ENCODE data around the gene ADSS1. TPM values are rescaled to one million over a fixed set of nuclear protein-coding genes. Genes with fewer than 3 reads are reported as not detected.
A peak's percentile ranks its signal among the peaks of the same experiment; 100 is the strongest.

ADSS1 gene
- polyA plus RNA-seq, 3 donors, result 14.7 to 18.6 (median 16.3) TPM

- DNase-seq, result no peak
These were observed 43.0 kb downstream of the ADSS1 start for GRCh38 chr14:104766863-104767633.

DNA sequence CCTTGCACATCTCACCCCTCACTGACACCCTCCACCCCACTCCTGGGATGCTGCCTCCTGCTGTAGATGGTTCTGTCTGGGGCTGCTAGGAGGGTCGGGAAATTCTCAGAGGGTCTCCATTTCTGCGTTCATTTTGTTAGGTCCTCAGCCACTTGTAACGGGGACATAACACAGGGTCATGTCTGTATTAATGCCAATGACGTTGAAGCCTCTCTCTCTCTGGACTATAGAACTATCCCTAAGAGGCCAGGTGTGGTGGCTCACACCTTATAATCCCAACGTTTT lies 43.5 kb downstream of the ADSS1 start:
- no peak for DNase-seq

DNA sequence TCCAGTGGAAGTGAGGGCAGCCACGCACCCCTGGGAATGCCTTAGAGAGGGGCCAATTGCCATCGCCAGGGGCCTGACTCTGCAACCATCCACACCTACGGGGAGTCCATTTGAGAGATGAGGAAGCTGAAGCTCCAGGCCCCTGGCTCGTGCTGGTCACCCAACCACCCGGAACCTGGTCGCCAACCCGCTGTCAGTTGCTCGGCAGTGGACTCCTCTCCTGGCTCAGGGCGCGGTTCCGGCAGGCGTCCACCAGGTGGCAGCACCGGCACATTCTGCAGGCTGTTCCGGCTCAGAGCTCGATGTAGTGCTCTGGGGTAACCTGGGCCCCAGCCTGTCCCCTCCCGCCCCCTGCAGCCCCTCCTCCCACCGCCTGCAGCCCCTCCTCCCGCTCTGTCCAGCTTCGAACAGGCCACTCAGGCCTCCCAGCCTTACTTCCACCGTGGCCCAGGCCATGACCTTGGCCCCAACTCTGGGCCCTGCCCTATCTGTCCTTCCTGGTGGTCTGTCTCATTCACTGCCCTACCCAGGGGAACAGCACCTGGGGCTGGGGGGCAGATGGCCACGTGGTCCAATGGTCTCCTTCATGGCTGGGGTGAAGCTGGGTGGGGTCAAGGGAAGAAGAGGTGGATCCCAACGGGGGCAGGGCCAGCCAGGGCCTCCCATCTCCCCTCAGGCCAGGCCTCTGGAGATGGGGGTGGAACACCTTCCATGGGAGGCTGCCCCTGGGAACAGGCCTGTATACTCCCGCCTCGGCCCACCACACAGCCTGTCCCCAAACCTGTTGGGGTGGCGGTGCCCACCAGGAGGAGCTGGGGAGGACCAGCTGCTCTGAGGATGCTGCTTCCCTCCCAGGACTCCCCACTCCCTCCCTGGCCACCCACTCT lies 44.7 kb downstream of the ADSS1 start:
- peak; percentile 84 for DNase-seq

GRCh38 chr14:104769324-104770071 lies 45.5 kb downstream of the ADSS1 start:
- no peak for DNase-seq

DNA sequence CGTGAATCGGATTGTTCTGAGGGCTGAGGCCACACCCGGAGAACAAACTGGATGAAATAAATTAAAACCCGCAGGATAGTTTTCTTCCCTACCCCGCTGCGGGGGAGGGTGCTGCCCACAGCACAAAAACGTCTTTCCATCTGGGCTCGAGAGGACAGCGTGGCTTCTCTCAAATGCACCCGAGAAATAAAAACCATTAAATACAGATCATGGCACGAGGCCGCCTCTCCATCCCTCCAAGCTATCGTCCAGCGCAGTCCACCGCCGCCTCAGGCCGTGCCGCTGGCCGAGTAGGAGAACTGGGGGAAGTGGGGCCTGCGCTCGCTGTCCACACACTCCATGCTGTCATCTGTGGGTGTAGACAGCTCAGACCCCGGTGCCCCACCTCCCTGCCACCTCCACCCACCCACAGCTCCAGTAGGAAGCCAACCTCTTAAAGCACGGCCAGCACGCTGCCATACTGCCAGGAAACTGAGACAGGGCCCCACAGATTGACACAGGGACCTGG lies 46.1 kb downstream of the ADSS1 start:
- DNase-seq, result no peak

- DNase-seq, result no peak
These were observed 46.8 kb downstream of the ADSS1 start for GRCh38 chr14:104770851-104771272.

DNA sequence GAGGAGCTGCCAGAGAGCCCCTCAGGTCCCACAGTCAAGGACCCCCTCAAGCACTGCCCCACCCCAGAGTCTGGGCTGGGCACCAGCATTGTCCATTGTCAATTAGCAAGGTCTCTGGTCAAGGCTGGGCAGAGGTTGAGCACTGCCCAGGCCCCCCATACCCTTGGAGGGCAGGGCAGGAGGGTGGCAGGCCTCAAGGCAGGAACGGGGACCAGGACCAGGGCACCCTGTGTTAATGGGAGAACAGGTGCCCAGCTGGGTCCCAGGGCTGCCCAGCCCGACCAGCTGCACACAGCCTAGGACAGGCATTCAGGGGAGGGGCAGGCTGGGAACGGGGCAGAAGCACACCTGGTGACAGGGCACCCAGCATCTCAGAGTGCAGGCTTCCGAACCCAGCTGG lies 47.3 kb downstream of the ADSS1 start:
- no peak for DNase-seq

GRCh38 chr14:104771918-104772706 lies 48.1 kb downstream of the ADSS1 start:
- DNase-seq, result no peak

DNA sequence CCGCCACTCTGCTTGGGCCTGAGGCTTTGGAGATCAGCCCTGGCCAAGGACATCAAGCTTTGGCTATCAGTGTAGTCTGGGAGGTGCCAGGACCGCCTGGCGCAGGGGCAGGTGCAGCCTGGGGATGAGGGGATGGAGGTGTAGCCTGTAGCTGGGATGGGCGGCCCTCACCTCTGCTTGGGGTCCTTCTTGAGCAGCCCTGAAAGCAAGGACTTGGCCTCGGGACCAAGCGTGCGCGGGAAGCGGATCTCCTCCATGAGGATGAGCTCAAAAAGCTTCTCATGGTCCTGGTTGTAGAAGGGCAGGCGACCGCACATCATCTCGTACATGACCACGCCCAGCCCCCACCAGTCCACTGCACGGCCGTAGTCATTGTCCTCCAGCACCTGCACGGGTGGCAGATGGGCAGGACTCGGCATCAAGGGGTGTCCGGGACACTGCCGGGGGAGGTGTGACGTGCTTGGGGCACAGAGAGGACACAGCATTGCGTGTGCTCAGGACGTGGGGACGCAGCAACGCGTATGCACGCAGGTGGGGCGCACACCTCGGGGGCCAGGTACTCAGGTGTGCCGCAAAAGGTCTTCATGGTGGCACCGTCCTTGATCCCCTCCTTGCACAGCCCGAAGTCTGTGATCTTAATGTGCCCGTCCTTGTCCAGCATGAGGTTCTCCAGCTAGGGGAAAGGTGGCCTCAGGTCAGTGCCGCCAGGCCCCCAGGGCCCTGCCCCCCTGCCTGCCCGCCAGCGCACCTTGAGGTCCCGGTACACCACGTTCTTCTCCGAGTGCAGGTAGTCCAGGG lies 48.9 kb downstream of the ADSS1 start:
- DNase-seq, result no peak

DNA sequence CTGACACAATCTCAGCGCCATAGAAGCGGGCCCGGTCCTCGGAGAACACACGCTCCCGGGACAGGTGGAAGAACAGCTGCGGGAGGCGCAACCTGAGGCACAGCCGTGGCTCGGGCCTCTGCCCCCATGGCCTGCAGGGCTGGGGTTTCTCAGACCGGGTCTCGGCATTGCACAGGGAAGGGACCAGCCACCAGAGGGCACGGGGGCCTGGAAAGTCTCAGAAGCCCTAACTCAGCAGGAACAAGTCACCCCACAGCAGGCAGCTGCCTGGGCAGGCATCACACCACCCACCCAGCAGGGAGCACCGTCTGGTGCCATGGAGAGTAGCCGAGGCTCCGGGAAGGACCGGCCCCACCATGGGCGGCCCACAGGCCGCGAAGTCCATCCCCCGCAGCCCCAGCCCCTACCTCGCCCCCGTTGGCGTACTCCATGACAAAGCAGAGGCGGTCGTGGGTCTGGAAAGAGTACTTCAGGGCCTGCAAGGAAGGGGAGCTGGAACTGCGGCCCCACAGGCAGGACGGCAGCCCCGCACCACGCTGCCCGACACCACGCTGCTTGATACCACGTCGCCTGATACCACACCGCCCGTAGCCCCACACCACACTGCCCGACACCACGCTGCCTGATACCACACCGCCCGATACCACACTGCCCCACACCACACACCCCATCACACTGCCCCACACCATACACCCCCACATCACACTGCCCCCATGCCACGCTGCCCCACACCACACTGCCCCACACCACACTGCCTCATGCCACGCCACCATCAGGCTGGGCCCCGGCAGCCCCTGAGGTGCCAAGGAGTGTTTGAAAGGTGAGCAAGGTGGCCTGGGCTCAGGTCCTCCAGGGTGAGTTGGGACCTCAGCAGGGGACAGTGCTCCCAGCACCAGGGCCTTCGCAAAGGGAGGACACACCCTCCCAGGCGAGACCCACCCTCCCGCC lies 49.8 kb downstream of the ADSS1 start:
- DNase-seq, result no peak

DNA sequence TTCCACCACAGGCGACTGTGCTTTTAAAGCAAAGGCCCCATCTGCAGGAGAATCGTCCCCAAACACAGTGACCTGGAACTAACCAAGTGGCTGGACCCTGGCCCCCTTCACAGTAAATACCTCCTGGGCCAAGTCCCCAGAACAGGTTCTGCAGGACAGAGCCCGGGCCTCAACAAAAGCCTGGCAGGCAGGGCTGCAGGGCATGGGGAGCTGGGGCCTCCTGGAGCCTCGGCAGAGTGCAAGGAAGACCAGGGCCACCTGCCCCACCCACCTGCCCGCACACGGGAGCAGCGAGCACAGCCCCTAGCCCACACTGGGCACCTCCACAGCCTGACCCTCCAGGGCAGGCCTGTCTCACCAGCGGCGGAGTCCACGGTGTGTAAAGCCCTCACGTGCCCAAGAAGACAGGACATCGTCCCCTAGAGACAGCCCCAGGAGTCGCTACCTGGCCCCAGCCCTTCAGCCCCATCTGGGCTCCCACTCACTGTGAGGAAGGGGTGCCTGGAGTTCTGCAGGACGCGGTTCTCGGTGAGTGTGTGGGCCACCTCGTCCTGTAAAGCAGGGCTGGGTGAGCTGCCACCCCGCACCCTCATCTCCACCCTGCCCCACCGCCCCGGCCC lies 50.5 kb downstream of the ADSS1 start:
- no peak for DNase-seq

- no peak for DNase-seq
These were observed 51.1 kb downstream of the ADSS1 start for GRCh38 chr14:104775073-104775489.

- DNase-seq, result no peak
These were observed 52.5 kb downstream of the ADSS1 start for GRCh38 chr14:104776481-104776880.

GRCh38 chr14:104776961-104777807 lies 53.2 kb downstream of the ADSS1 start:
- no peak for DNase-seq

GRCh38 chr14:104777808-104778249 lies 53.8 kb downstream of the ADSS1 start:
- DNase-seq, result no peak

DNA sequence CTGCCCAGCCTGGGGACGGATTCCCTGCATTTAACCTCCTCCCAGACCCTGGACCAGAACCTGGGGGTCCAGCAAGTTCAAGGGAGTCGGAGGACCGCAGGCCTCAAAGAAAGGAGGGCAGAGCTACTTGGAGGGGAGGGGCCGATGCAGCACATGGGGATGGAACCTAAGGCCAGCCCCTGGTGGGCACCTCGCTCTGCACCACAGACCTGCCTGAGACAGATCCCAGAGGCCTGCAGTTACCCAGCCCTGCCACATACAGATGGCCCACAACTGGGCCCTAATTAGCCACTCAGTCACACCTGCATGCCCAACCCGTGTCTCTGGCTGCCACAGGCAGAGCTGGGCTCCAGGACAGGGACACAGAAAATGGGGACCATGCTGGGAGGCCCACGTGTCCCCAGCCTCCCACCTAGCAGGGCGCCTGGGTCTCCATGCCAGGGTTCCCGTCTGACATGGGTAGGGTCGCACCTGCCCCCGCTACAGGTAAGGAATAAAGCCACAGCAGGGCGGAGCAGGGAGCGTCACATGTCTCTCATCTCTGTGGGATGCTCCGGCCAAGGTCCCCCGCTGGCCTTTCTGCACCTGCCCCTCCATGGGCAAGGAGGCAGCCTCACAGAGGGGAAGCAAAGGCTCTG lies 54.8 kb downstream of the ADSS1 start:
- DNase-seq, result no peak

- no peak for DNase-seq
These were observed 55.9 kb downstream of the ADSS1 start for GRCh38 chr14:104779776-104780512.
